ENCODE data around the gene HS6ST1.

HS6ST1 gene

DNA sequence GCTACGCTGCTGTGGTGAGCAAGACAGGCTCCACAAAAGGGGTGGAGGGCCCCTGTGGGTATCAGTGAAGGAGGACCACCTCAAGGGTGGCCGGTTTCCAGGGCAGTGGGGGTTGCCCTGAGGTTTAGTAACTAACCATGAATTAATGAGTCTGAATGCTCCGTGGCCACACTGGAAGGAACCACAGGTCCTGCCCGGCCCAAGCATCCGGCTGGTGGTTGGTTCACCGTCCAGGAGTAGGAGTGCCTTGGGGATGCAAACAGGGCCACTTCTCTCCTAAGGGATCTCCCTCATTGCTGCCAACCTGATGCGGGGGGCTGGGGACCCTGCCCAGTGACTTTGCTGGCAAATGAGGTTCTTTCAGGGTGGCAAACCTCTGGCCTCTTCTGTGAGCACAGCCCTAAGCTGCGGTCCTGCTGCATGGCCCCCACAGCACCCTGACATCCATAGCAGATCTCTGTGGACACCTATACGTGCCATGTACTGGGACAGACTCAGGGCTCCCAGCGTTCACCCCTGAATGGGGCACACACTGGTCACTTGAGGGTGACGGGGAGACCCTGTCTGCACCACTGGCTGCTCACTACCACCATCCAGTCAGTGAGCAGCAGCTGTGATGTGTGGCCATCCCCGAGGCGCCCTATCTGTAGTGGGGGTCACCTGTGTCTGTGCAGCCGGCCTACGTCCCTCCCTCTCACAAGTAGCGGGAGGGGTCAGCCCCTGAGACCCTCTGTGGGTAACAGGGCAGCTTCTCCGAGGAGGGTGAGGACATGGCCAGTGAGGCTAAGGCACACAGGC lies 41.6 kb downstream of the HS6ST1 start:
- TF ChIP-seq, protein P1, sequence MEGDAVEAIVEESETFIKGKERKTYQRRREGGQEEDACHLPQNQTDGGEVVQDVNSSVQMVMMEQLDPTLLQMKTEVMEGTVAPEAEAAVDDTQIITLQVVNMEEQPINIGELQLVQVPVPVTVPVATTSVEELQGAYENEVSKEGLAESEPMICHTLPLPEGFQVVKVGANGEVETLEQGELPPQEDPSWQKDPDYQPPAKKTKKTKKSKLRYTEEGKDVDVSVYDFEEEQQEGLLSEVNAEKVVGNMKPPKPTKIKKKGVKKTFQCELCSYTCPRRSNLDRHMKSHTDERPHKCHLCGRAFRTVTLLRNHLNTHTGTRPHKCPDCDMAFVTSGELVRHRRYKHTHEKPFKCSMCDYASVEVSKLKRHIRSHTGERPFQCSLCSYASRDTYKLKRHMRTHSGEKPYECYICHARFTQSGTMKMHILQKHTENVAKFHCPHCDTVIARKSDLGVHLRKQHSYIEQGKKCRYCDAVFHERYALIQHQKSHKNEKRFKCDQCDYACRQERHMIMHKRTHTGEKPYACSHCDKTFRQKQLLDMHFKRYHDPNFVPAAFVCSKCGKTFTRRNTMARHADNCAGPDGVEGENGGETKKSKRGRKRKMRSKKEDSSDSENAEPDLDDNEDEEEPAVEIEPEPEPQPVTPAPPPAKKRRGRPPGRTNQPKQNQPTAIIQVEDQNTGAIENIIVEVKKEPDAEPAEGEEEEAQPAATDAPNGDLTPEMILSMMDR (IDR thresholded peaks at IDR 0.05) = no peak
- Histone ChIP-seq H3K27me3 (ENCODE audit: control insufficient read depth, insufficient read depth, low read length) (no peaks in the 10 kb centered on the region), H3K9ac (no peak overlapping the region), H3K4me3 (ENCODE audit: low read depth, low read length) (no peak overlapping the region), H3K4me2 (ENCODE audit: low read length) (no peak overlapping the region), H3K27ac (peak overlapping the region; percentile 81), H3K4me1 (peaks cover 41% of the 10 kb centered on the region), H3K9me3 (ENCODE audit: control insufficient read depth, low read length) (no peaks in the 10 kb centered on the region), H2AFZ (no peak overlapping the region), H3K36me3 (ENCODE audit: control insufficient read depth, insufficient read depth, low read length) (no peaks in the 10 kb centered on the region), H3K79me2 (peaks cover 9% of the 10 kb centered on the region)

DNA sequence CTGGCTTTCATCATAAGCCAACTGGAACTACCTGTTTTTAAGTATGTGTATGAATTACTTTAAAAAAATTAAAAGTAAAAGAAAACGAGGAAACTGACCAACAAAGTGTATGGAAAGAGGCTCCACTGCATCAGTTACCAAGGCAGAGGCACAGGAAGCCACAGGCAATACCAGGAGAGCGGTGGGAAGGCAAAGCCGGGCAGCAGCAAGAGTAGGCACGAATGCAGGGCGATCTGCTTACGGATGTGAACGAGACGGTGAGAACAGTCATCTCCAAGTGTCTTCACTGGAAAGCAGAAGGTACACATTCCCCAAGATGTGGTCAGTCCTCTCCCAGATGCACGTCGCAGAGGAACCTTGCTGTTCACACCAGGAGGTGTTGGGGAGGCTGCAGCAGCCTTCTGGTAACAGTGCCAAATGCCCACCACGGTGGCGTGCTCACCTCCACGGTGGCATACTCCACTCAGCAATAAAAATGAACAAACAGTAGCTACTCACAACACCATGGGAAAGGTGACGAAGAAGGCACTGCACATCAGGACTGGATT lies 43.1 kb downstream of the HS6ST1 start:
- TF ChIP-seq, protein P1 (IDR thresholded peaks at IDR 0.05) = no peak
- H3K9ac ChIP-seq = no peak overlapping the region
- H3K27me3 ChIP-seq (ENCODE audit: control insufficient read depth, insufficient read depth, low read length) = no peaks in the 10 kb centered on the region
- no peaks in the 10 kb centered on the region for H3K36me3 ChIP-seq (ENCODE audit: control insufficient read depth, insufficient read depth, low read length)
- H3K4me3 ChIP-seq (ENCODE audit: low read depth, low read length) = no peak overlapping the region
- H3K4me1 ChIP-seq = peaks cover 34% of the 10 kb centered on the region
- no peak overlapping the region for H2AFZ ChIP-seq
- no peak overlapping the region for H3K27ac ChIP-seq
- H3K4me2 ChIP-seq (ENCODE audit: low read length) = no peak overlapping the region
- H3K9me3 ChIP-seq (ENCODE audit: control insufficient read depth, low read length) = no peaks in the 10 kb centered on the region
- H3K79me2 ChIP-seq = peaks cover 20% of the 10 kb centered on the region

DNA sequence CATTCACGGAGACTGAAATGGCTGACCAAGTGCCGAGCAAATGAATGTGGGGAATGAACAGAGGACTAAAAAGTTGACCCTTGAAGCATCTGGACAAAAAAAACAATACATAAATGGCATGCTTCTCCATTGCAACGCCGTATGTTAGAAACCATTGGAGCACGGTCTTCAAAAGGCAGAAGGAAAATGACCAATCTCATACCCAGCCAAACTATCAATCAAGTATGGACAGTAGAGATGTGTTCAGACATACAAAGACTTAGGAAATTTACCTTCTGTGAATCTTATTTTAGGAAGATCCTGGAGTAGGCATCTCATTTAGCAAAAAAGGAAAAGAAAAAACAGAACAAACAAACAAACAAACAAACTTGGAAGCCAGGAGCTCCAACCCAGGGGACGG lies 44.5 kb downstream of the HS6ST1 start:
- H2AFZ ChIP-seq = no peak overlapping the region
- no peak overlapping the region for H3K9ac ChIP-seq
- no peaks in the 10 kb centered on the region for H3K27me3 ChIP-seq (ENCODE audit: control insufficient read depth, insufficient read depth, low read length)
- H3K4me1 ChIP-seq = peaks cover 27% of the 10 kb centered on the region
- no peaks in the 10 kb centered on the region for H3K36me3 ChIP-seq (ENCODE audit: control insufficient read depth, insufficient read depth, low read length)
- no peak overlapping the region for H3K4me2 ChIP-seq (ENCODE audit: low read length)
- H3K27ac ChIP-seq = no peak overlapping the region
- H3K9me3 ChIP-seq (ENCODE audit: control insufficient read depth, low read length) = no peaks in the 10 kb centered on the region
- TF ChIP-seq, protein P1 (IDR thresholded peaks at IDR 0.05) = no peak
- peaks cover 24% of the 10 kb centered on the region for H3K79me2 ChIP-seq
- H3K4me3 ChIP-seq (ENCODE audit: low read depth, low read length) = no peak overlapping the region

DNA sequence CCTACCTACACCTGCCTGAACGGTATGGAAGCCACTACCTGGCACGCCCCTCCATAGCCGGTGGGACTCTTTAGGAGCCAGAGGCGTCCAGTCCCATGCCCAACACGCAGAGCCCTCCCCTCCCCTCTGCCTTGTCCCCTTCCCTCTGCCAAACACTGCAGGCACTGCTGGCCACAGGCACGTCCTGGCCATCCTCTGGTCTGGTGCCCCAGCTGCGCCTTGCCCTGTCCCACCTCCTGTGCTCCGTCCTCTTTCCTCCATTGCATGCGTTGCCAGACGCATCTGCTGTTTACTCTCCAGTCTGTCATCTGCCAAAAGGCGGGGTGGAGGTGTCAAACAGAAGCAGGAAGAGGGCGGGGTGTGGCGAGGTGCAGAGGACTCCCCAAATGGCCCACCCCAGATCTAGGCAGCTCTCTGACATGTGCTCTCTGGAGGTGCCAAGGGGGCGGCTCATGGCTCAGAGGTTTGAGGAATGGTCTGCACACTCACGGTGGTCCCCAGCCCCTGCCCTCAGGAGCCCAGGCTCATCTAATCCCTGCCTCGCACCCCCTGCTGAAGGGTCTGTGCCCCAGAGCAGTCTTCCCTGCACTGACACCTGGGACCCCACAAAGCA lies 45.1 kb downstream of the HS6ST1 start:
- no peaks in the 10 kb centered on the region for H3K9me3 ChIP-seq (ENCODE audit: control insufficient read depth, low read length)
- TF ChIP-seq, protein P1 (IDR thresholded peaks at IDR 0.05) = no peak
- peaks cover 26% of the 10 kb centered on the region for H3K79me2 ChIP-seq
- H3K9ac ChIP-seq = no peak overlapping the region
- no peaks in the 10 kb centered on the region for H3K27me3 ChIP-seq (ENCODE audit: control insufficient read depth, insufficient read depth, low read length)
- H3K4me1 ChIP-seq = peaks cover 23% of the 10 kb centered on the region
- H3K36me3 ChIP-seq (ENCODE audit: control insufficient read depth, insufficient read depth, low read length) = no peaks in the 10 kb centered on the region
- no peak overlapping the region for H3K4me3 ChIP-seq (ENCODE audit: low read depth, low read length)
- H3K4me2 ChIP-seq (ENCODE audit: low read length) = no peak overlapping the region
- H3K27ac ChIP-seq = no peak overlapping the region
- no peak overlapping the region for H2AFZ ChIP-seq
